HUES6 (cell line): Measurements from ENCODE around the gene FXYD1.
A peak's percentile ranks its signal among the peaks of the same experiment; 100 is the strongest.

ENCODE experiments used
- H3K27ac ChIP-seq: 2 replicates; pipeline ENCODE4 v1.7.0; 2013; ENCODE audit warnings: low read depth, mild to moderate bottlenecking, low read length, inconsistent platforms
- H3K27me3 ChIP-seq: 2 replicates; pipeline ENCODE4 v1.6.1; 2013; ENCODE audit warnings: low read length; ENCODE audit not compliant: control insufficient read depth, insufficient read depth
- H3K36me3 ChIP-seq: 2 replicates; pipeline ENCODE4 v1.6.1; 2013; ENCODE audit warnings: low read length; ENCODE audit not compliant: control insufficient read depth, insufficient read depth
- H3K4me1 ChIP-seq: 2 replicates; pipeline ENCODE4 v1.6.1; 2013; ENCODE audit warnings: low read length; ENCODE audit not compliant: control insufficient read depth, insufficient read depth
- H3K4me3 ChIP-seq: 2 replicates; pipeline ENCODE4 v1.5.1; 2013; ENCODE audit warnings: low read depth, low read length
- H3K9ac ChIP-seq: one replicate; pipeline ENCODE4 v1.6.1; 2013; ENCODE audit warnings: mild to moderate bottlenecking, low read length
- H3K9me3 ChIP-seq: 2 replicates; pipeline ENCODE4 v1.6.1; 2013; ENCODE audit warnings: low read depth, low read length; ENCODE audit not compliant: control insufficient read depth, insufficient read depth

The FXYD1 gene

GRCh38 chr19:35108730-35109129 lies 29.9 kb upstream of the FXYD1 start:
- Histone ChIP-seq H3K27ac (no peak overlapping the region), H3K27me3 (no peaks in the 10 kb centered on the region), H3K36me3 (no peaks in the 10 kb centered on the region), H3K9me3 (peaks cover 6% of the 10 kb centered on the region; the same call in 1 of the 2 replicates), H3K9ac (no peak overlapping the region), H3K4me3 (no peak overlapping the region), H3K4me1 (peaks cover 3% of the 10 kb centered on the region; the same call in 1 of the 2 replicates)

GRCh38 chr19:35109395-35110112 lies 29.1 kb upstream of the FXYD1 start:
- H3K4me1 ChIP-seq, result peaks cover 3% of the 10 kb centered on the region; the same call in 1 of the 2 replicates
- H3K9ac ChIP-seq, result no peak overlapping the region
- H3K36me3 ChIP-seq, result no peaks in the 10 kb centered on the region
- H3K9me3 ChIP-seq, result peaks cover 6% of the 10 kb centered on the region; the same call in 1 of the 2 replicates
- H3K27me3 ChIP-seq, result no peaks in the 10 kb centered on the region
- no peak overlapping the region for H3K4me3 ChIP-seq
- H3K27ac ChIP-seq, result no peak overlapping the region

DNA sequence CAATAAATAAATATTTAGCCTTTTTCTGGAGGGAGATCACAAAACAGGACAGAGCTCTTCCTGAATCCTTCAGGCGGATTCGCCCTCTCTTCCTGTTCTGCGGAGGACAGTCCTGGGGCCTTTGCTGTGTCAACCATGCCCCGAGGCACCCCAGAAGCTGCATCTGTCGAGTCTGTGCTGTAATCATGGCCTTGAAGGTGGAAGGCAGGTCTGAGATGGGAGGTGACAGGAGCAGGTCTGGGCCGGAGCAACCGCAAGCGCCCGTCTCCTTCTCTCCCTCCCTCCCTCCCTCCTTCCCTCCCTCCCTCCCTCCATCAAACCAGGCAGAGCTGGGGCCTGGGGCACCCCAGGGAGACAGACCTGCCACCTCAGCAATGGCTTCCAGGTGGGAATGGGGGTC lies 27.6 kb upstream of the FXYD1 start:
- Histone ChIP-seq H3K9me3 (no peaks in the 10 kb centered on the region), H3K27ac (no peak overlapping the region), H3K4me3 (no peak overlapping the region), H3K9ac (no peak overlapping the region), H3K4me1 (peaks cover 13% of the 10 kb centered on the region), H3K27me3 (no peaks in the 10 kb centered on the region; the same call in 1 of the 2 replicates), H3K36me3 (no peaks in the 10 kb centered on the region)

GRCh38 chr19:35112995-35113688 lies 25.5 kb upstream of the FXYD1 start:
- H3K4me3 ChIP-seq, result no peak overlapping the region
- no peaks in the 10 kb centered on the region for H3K36me3 ChIP-seq
- H3K9me3 ChIP-seq, result no peaks in the 10 kb centered on the region
- no peak overlapping the region for H3K27ac ChIP-seq
- H3K9ac ChIP-seq, result no peak overlapping the region
- no peaks in the 10 kb centered on the region; the same call in 1 of the 2 replicates for H3K27me3 ChIP-seq
- H3K4me1 ChIP-seq, result peaks cover 19% of the 10 kb centered on the region

DNA sequence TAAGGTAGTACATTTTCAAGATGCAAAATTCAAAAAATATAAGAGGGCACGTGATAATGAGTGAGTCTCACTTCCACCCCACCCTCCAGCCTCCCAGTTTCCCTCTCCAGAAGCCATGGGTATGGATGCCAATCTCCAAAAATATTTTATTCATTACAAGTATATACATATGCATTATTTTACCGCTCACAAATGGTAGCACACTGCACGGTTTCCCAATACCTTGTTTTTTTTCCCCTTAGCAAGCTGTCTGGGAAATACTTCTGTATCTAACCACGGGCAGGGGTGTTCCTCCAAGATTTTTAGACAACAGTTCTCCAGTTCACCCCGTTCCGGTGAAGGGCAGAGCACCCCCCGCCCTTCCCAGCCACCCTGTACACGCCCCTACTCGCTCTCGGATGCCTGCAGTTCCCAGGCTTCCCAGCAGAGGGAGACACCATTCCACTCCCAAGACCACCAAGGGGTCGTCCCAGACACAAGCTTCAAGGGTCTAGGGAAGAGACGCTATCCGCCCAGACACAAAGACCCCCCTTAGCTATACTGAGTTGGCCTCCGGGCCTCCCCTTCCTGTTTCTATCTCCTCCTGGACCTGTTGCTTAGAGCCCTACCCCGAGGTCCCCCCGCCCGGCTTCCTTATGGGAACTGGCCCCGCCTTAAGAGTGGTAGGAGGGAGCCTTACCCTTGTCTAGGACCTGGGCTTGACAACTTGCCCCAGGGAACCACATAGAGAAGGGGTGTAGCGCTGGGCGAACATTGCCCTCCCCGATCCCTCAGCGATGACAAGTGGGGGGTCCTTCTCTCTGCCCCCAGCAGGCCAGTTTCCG lies 24.1 kb upstream of the FXYD1 start:
- H3K9ac ChIP-seq, result peak overlapping the region; percentile 0
- H3K36me3 ChIP-seq, result no peaks in the 10 kb centered on the region
- H3K4me1 ChIP-seq, result peaks cover 30% of the 10 kb centered on the region
- H3K27ac ChIP-seq, result no peak overlapping the region
- H3K9me3 ChIP-seq, result no peaks in the 10 kb centered on the region
- H3K27me3 ChIP-seq, result no peaks in the 10 kb centered on the region; the same call in 1 of the 2 replicates
- H3K4me3 ChIP-seq, result peak overlapping the region; percentile 49

GRCh38 chr19:35115177-35115951 lies 23.3 kb upstream of the FXYD1 start, which contains the start of gene FXYD3:
Gene FXYD3 (plus strand): TSS chr19:35115823. CDS start chr19:35119377, 3,554 bp downstream.
- no peak within 1 kb of the TSS for H3K27ac ChIP-seq

DNA sequence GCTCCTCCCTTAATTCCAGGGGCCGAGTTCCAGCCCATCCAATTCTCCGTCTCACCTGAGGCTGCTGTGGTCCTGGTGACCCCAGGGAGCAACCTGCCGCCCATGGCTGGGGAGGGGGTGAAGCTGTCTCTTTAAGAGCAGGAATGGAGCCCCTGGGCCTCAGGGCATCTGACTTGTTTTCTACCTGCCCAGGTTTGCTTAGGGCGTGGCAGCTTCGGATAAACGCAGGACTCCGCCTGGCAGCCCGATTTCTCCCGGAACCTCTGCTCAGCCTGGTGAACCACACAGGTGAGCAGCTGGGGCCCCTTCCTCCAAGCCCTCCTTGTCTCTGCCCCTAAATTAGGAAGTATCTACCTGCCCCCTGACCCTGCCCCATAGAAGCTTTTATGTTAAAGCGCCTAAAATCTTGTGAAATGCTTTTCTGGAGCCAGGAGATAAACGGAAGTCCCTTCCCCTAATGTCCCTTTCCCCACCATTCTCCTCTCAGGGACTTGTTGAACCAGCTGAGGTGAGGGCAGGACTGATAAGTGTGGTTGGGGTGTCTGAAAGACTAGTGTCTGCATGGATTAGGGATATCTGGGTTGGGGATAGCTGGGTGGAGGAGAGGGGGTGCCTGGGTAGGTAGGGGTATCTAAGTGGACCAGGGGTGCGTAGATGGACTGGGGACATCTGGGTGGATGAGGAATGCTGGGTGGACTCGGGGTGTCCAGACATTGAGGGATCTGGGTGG lies 22.4 kb upstream of the FXYD1 start:
- H3K27me3 ChIP-seq, result no peaks in the 10 kb centered on the region; the same call in 1 of the 2 replicates
- H3K4me1 ChIP-seq, result peaks cover 31% of the 10 kb centered on the region
- H3K27ac ChIP-seq, result no peak overlapping the region
- no peak overlapping the region for H3K4me3 ChIP-seq
- H3K9ac ChIP-seq, result no peak overlapping the region
- H3K9me3 ChIP-seq, result no peaks in the 10 kb centered on the region
- H3K36me3 ChIP-seq, result no peaks in the 10 kb centered on the region

More at GRCh38 chr19:35115177-35115951, 23.3 kb upstream of the FXYD1 start, which contains the start of gene FXYD3:
- no peaks in the 10 kb centered on the region; the same call in 1 of the 2 replicates for H3K27me3 ChIP-seq
- H3K36me3 ChIP-seq, result no peaks in the 10 kb centered on the region
- peak within 1 kb of the TSS; percentile 0 for H3K9ac ChIP-seq
- no peaks in the 10 kb centered on the region for H3K9me3 ChIP-seq
- H3K4me1 ChIP-seq, result peaks cover 31% of the 10 kb centered on the region
- H3K4me3 ChIP-seq, result peak within 1 kb of the TSS; percentile 49

DNA sequence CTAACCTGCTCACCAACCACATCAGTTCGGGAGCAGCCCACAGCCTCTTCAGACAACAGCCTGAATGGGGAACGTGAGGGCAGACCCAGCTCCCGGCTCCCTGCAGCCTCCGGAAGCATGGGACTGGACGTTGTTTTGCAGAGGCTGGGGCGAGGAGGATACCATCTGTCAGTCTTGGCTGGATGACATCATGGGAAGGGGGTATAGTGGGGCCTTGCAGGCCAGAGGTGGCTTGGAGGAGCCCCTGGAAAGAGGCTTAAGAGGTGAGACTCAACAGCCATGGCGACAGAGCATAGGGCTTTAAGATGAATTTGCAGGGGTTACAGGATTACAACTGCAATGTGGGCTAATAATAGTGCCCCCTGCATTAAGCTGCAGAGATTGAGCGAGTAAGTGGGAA lies 21.5 kb upstream of the FXYD1 start:
- Histone ChIP-seq H3K4me1 (peaks cover 31% of the 10 kb centered on the region), H3K4me3 (no peak overlapping the region), H3K27ac (no peak overlapping the region), H3K36me3 (no peaks in the 10 kb centered on the region), H3K9me3 (no peaks in the 10 kb centered on the region), H3K9ac (no peak overlapping the region), H3K27me3 (no peaks in the 10 kb centered on the region; the same call in 1 of the 2 replicates)

DNA sequence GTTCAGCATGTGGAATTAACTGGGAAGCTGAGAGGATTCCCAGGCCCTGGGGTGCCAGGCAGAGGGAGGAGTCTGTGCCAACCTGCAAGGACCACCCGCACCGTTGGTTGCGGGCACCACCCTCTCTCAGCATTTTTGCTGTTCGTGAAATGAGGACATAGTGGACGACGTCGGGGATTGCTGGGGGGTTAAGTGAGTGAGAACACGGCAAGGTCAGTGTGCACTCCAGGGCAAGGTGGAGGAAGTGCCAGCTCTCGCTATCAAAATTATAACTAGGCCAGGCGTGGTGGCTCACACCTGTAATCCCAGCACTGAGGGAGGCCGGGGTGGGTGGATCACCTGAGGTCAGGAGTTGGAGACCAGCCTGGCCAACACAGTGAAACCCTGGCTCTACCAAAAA lies 20.8 kb upstream of the FXYD1 start:
- no peaks in the 10 kb centered on the region for H3K36me3 ChIP-seq
- no peak overlapping the region for H3K4me3 ChIP-seq
- no peaks in the 10 kb centered on the region for H3K9me3 ChIP-seq
- no peak overlapping the region for H3K27ac ChIP-seq
- H3K9ac ChIP-seq, result no peak overlapping the region
- H3K4me1 ChIP-seq, result peaks cover 35% of the 10 kb centered on the region
- no peaks in the 10 kb centered on the region; the same call in 1 of the 2 replicates for H3K27me3 ChIP-seq
